ENCODE results near the gene FAM90A26. TPM values are rescaled to one million over a fixed set of nuclear protein-coding genes. Genes with fewer than 3 reads are reported as not detected.
"Not testable (repeated sequence)": the region's sequence is repeated elsewhere in the genome, so short reads cannot be mapped to it uniquely, and the experiment has no call there.

FAM90A26 gene
- not detected for polyA plus RNA-seq (2012; ENCODE audit: low read depth, missing spikeins)

GRCh38 chr4:9169791-9170459, at the start of gene FAM90A26:
Gene FAM90A26, plus strand, starts transcription at chr4:9170409. Its CDS starts 2,764 bp downstream, at chr4:9173173.
- FAIRE-seq; DNase-seq (ENCODE audit: insufficient read length, low spot score): not testable (repeated sequence)

GRCh38 chr4:9122711-9123110, 47.5 kb upstream of the FAM90A26 start:
- FAIRE-seq; DNase-seq (ENCODE audit: insufficient read length, low spot score): not testable (repeated sequence)

DNA sequence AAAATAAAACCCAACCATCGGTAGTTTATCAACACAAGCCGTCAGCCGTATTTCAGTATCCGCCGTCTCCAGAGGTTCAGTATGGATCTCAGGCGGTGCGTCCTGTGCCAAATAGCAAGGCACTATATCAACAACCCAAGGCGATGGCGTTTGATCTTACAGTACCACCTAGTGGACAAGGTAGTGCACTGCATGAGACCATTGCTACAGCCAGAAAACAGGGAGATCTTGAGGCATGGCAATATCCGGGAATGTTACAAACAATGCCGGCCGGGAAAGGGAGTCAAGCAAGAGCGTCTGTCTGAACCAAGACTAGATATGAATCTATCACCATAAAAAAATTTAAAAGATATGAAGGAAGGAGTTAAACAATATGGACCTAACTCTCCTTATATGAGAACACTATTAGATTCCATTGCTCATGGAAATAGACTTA, 46.6 kb upstream of the FAM90A26 start:
- not testable (repeated sequence) for DNase-seq (ENCODE audit: insufficient read length, low spot score); FAIRE-seq

- FAIRE-seq; DNase-seq (ENCODE audit: insufficient read length, low spot score): not testable (repeated sequence)
Measured at GRCh38 chr4:9125601-9126161, 44.5 kb upstream of the FAM90A26 start.

DNA sequence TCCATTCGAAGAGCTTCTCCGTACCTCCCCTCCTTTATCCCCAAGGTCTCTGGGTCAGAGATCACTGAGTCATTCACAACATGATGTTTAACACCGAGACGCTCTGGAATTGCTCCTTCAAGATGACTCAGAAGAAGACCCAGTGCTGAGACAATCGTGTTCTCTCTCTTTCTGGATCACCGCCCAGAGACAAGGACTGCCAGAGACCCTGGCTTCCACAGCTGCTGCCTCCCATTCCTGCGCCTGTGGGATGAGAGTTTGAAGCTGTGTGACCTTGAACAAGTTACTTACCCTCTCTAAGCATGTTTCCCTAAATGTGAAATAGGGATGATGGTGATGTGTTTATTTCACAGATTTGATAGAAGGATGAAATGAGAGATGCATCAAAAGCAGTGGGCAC, 38.8 kb upstream of the FAM90A26 start:
- not testable (repeated sequence) for DNase-seq (ENCODE audit: insufficient read length, low spot score)

GRCh38 chr4:9132849-9133248, 37.4 kb upstream of the FAM90A26 start:
- FAIRE-seq; DNase-seq (ENCODE audit: insufficient read length, low spot score): not testable (repeated sequence)

More for the DNA sequence above, 38.8 kb upstream of the FAM90A26 start:
- not testable (repeated sequence) for FAIRE-seq

- FAIRE-seq; DNase-seq (ENCODE audit: insufficient read length, low spot score): not testable (repeated sequence)
Measured at GRCh38 chr4:9134011-9134410, 36.2 kb upstream of the FAM90A26 start.

GRCh38 chr4:9134556-9134955, 35.7 kb upstream of the FAM90A26 start:
- not testable (repeated sequence) for DNase-seq (ENCODE audit: insufficient read length, low spot score); FAIRE-seq

DNA sequence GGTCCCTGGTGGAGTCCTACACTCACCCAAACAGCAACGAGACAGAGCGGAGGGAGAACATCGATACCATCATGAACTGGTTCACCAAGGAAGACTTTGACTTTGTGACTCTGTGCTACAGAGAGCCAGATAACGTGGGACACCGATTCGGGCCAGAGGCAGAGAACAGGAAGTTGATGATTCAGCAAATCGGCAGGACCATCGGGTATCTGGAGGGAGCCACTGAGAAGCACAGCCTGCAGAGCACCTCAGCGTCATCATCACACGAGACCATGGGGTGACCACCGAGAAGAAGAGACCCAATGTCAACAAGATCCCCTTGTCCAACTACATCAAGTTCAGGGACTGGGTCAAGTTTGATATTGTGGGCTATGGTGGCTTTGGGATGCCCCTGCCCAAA, 29.2 kb upstream of the FAM90A26 start:
- FAIRE-seq; DNase-seq (ENCODE audit: insufficient read length, low spot score): not testable (repeated sequence)

DNA sequence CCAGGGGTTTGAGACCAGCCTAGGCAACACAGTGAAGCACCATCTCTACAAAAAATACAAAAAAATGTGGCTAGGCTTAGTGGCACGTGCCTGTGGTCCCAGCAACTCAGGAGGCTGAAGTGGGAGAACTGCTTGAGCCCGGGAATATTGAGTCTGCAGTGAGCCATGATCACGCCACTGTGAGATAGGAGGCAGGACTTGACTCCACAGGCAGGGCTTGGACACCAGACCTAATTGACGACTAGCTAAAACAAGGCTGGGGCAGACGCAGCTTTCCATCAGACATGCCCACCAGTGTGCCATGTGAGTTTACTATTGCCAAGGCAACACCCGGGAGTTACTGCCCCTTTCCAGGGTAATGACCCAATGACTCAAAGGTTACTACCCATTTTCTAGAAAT, 27.4 kb upstream of the FAM90A26 start:
- DNase-seq (ENCODE audit: insufficient read length, low spot score); FAIRE-seq: not testable (repeated sequence)

- DNase-seq (ENCODE audit: insufficient read length, low spot score) (no peak), FAIRE-seq (no peak)
- no peak for TF ChIP-seq POLR2AphosphoS5 (IDR thresholded peaks at IDR 0.05; ENCODE audit: low read depth, low read length)
- TF ChIP-seq TAF1 (IDR thresholded peaks at IDR 0.05; ENCODE audit: low read depth, low read length), result no peak
- TF ChIP-seq POU2F2 (IDR thresholded peaks at IDR 0.05; ENCODE audit: low read depth, low read length), result no peak
- TF ChIP-seq POLR2A (IDR thresholded peaks at IDR 0.05; ENCODE audit: low read depth, low read length), result no peak
- TF ChIP-seq SPI1 (IDR thresholded peaks at IDR 0.05; ENCODE audit: low read depth, low read length), result no peak
- TF ChIP-seq PAX5 (IDR thresholded peaks at IDR 0.05; ENCODE audit: insufficient read depth, low read length, severe bottlenecking), result no peak
Measured at GRCh38 chr4:9143421-9144080, 26.7 kb upstream of the FAM90A26 start.

DNA sequence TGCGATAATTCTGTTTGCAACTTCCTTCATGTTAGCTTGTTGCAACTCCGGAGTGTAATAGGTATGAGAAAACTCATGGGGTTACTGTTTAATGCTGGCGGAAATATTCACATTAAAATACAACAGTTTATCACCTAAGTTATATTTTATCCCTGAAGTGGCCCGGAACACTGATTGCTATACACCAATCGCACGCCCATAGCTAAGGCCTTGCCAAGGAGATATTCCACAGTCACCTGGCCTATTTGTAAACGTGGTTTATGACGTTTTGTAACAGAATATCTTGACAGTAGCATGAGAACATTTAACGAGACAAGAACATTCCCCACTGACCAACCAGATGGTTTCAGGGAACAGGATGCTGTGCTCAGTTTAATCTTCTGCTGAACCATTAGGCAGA, 23.2 kb upstream of the FAM90A26 start:
- FAIRE-seq, result no peak
- DNase-seq (ENCODE audit: insufficient read length, low spot score), result no peak
- no peak for TF ChIP-seq POLR2AphosphoS5 (IDR thresholded peaks at IDR 0.05; ENCODE audit: low read depth, low read length)
- no peak for TF ChIP-seq POLR2A (IDR thresholded peaks at IDR 0.05; ENCODE audit: low read depth, low read length)
- TF ChIP-seq PAX5 (IDR thresholded peaks at IDR 0.05; ENCODE audit: insufficient read depth, low read length, severe bottlenecking), result no peak
- no peak for TF ChIP-seq POU2F2 (IDR thresholded peaks at IDR 0.05; ENCODE audit: low read depth, low read length)
- TF ChIP-seq TAF1 (IDR thresholded peaks at IDR 0.05; ENCODE audit: low read depth, low read length), result no peak
- no peak for TF ChIP-seq SPI1 (IDR thresholded peaks at IDR 0.05; ENCODE audit: low read depth, low read length)

- not testable (repeated sequence) for DNase-seq (ENCODE audit: insufficient read length, low spot score); FAIRE-seq
Measured at GRCh38 chr4:9147368-9147767, 22.8 kb upstream of the FAM90A26 start.

DNA sequence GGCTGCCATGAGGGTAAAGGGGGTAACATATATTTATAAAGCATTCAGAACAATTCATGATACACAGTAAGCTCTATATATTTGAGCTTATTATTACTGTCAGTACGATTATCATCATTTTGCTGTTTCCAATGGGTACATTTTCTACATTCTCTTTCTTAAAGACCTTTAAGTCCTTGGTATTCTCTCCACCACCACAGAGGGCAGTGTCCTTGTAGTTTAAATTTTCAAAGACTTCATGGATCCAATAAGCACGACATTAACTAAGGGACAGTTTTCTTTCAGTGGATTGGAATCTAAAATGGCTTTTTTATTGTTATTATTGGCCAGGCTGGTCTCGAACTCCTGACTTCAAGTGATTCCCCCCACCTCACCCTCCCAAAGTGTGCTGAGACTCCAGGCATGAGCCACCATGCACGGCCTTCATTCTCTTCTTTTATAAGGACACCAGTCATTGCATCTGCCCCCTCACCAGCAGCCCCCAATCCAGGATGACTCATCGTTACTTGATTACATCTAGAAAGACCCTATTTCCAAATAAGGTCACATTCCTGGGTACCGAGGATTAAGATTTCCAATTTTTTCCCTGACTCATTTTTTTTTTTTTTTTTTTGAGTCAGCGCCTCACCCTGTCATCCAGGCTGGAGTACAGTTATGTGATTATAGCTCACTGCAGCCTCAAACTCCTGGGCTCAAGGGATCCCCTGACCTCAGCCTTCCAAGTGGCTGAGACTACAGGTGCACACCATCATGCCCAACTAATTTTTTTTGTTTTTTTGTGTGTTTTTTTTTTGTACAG, 21.4 kb upstream of the FAM90A26 start:
- FAIRE-seq; DNase-seq (ENCODE audit: insufficient read length, low spot score): not testable (repeated sequence)

DNA sequence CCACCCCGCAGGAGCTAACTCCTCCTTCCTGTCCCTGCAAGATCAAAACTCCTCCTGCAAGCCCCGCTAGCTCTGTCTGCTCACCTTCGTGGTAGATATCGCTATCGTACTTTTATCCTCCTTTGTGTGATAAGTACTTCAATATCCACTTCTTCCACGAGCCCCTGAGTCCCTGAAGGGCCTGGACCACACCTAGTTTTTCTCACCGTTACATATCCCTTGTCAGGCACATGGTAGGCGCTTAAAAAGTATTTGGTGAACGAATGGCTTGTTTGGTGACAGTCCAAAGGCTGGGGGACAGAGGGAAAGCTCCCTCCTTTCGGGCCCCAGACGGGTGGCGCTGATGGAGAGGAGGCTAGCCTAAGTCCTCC, 18.4 kb upstream of the FAM90A26 start:
- DNase-seq (ENCODE audit: insufficient read length, low spot score); FAIRE-seq: not testable (repeated sequence)

GRCh38 chr4:9152180-9153007, 17.8 kb upstream of the FAM90A26 start:
- FAIRE-seq; DNase-seq (ENCODE audit: insufficient read length, low spot score): not testable (repeated sequence)
